ENCODE data around the gene MFSD1. TPM values are rescaled to one million over a fixed set of nuclear protein-coding genes. Genes with fewer than 3 reads are reported as not detected.

Gene MFSD1
- polyA plus RNA-seq, 1 of the 3 experiments (the other 2 are of a cell fraction): 44.9 TPM

- Histone ChIP-seq H3K4me3 (ENCODE audit: low read depth in 2 of 2, low read length in 1 of 2) (no peak overlapping the region), H3K9me3 (no peaks in the 10 kb centered on the region), H3K36me3 (replicated peaks in 1 of 2; ENCODE audit: control insufficient read depth in 1 of 2, insufficient read depth in 2 of 2, low read length in 1 of 2) (no peaks in the 10 kb centered on the region), H3K4me1 (ENCODE audit: control insufficient read depth in 1 of 2, insufficient read depth in 2 of 2, low read depth in 1 of 2, low read length in 1 of 2) (peaks cover 0 to 6% of the 10 kb centered on the region in 2 experiments; a peak in 3 of 4 replicates), H3K79me2 (ENCODE audit: insufficient read depth) (no peaks in the 10 kb centered on the region), H3K27me3 (ENCODE audit: insufficient read depth) (no peaks in the 10 kb centered on the region), H4K20me1 (ENCODE audit: insufficient read depth) (no peaks in the 10 kb centered on the region), H3K9ac (no peak overlapping the region), H3F3A (replicated peaks; ENCODE audit: insufficient read depth) (peaks cover under 1% of the 10 kb centered on the region), H3K9me2 (no peaks in the 10 kb centered on the region), H2AFZ (ENCODE audit: low read depth) (no peak overlapping the region), H3K27ac (ENCODE audit: low read depth in 2 of 2, low read length in 1 of 2) (peak overlapping the region in 1 of 2 experiments; percentile 13; a peak in 1 of 4 replicates), H3K4me2 (no peak overlapping the region)
- DNase-seq: no peak
- ChIA-PET POLR2A (no interaction called here), CTCF (interaction anchor here (1.0 to 1.1 kb wide), 3 partner anchors 9 to 16 kb away, joined by 3 to 4 read pairs (median 3); no protein-coding TSS in a partner anchor)
- TF ChIP-seq NFIC (IDR thresholded peaks at IDR 0.05; ENCODE audit: borderline replicate concordance): no peak
- TF ChIP-seq GABPA (IDR thresholded peaks at IDR 0.05; ENCODE audit: low read depth): no peak
- TF ChIP-seq FOXM1 (IDR thresholded peaks at IDR 0.05; ENCODE audit: low read depth): no peak
- TF ChIP-seq EP300 (IDR thresholded peaks at IDR 0.05; ENCODE audit: borderline replicate concordance in 1 of 2, low read depth in 1 of 2, low read length in 1 of 2): no peak
- TF ChIP-seq POLR2AphosphoS5 (IDR thresholded peaks at IDR 0.05; ENCODE audit: low read depth, low read length): no peak
- no peak for TF ChIP-seq RCOR1 (IDR thresholded peaks at IDR 0.05; ENCODE audit: low read length)
- TF ChIP-seq NRF1 (IDR thresholded peaks at IDR 0.05; ENCODE audit: low read depth, low read length): no peak
- TF ChIP-seq MEF2A (IDR thresholded peaks at IDR 0.05; ENCODE audit: borderline replicate concordance, low read depth): no peak
- no peak for TF ChIP-seq MXI1 (IDR thresholded peaks at IDR 0.05; ENCODE audit: low read depth, low read length)
- no peak for TF ChIP-seq ZBTB33 (IDR thresholded peaks at IDR 0.05; ENCODE audit: borderline replicate concordance, low read depth)
- TF ChIP-seq SIN3A (IDR thresholded peaks at IDR 0.05; ENCODE audit: borderline replicate concordance, low read depth, low read length): no peak
- TF ChIP-seq, protein P1, sequence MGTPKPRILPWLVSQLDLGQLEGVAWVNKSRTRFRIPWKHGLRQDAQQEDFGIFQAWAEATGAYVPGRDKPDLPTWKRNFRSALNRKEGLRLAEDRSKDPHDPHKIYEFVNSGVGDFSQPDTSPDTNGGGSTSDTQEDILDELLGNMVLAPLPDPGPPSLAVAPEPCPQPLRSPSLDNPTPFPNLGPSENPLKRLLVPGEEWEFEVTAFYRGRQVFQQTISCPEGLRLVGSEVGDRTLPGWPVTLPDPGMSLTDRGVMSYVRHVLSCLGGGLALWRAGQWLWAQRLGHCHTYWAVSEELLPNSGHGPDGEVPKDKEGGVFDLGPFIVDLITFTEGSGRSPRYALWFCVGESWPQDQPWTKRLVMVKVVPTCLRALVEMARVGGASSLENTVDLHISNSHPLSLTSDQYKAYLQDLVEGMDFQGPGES (IDR thresholded peaks at IDR 0.05; ENCODE audit: low read depth, low read length): no peak
- TF ChIP-seq RXRA (IDR thresholded peaks at IDR 0.05; ENCODE audit: borderline replicate concordance, low read depth): no peak
- no peak for TF ChIP-seq JUND (IDR thresholded peaks at IDR 0.05)
- TF ChIP-seq, protein P2, sequence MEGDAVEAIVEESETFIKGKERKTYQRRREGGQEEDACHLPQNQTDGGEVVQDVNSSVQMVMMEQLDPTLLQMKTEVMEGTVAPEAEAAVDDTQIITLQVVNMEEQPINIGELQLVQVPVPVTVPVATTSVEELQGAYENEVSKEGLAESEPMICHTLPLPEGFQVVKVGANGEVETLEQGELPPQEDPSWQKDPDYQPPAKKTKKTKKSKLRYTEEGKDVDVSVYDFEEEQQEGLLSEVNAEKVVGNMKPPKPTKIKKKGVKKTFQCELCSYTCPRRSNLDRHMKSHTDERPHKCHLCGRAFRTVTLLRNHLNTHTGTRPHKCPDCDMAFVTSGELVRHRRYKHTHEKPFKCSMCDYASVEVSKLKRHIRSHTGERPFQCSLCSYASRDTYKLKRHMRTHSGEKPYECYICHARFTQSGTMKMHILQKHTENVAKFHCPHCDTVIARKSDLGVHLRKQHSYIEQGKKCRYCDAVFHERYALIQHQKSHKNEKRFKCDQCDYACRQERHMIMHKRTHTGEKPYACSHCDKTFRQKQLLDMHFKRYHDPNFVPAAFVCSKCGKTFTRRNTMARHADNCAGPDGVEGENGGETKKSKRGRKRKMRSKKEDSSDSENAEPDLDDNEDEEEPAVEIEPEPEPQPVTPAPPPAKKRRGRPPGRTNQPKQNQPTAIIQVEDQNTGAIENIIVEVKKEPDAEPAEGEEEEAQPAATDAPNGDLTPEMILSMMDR (IDR thresholded peaks at IDR 0.05): no peak
- TF ChIP-seq FOSL2 (IDR thresholded peaks at IDR 0.05; ENCODE audit: borderline replicate concordance, low read depth): no peak
- no peak for TF ChIP-seq EZH2phosphoT487 (IDR thresholded peaks at IDR 0.05; ENCODE audit: borderline replicate concordance, low read depth)
- TF ChIP-seq PBX3 (IDR thresholded peaks at IDR 0.05): no peak
- 82% methylated on average over 2 of the region's 2 CpGs for WGBS (ENCODE audit: low lambda C conversion rate)
These were observed 26.9 kb upstream of the MFSD1 start for GRCh38 chr3:158774965-158775364.

Measured in SK-N-SH (cell line).